Thyroid gland (tissue), 4 donors: Measurements from ENCODE around the gene APBB1IP. TPM values are rescaled to one million over a fixed set of nuclear protein-coding genes. Genes with fewer than 3 reads are reported as not detected.
"Not testable (repeated sequence)": the region's sequence is repeated elsewhere in the genome, so short reads cannot be mapped to it uniquely, and the experiment has no call there.

Experiments
- DNase-seq, 2 donors: peaks; one replicate each; pipeline ENCODE4 v3.0.0-alpha.2; 2019
- H3K27ac ChIP-seq, 3 donors: fragments of 200-600 bp; sonication (generic); 1 replicate in 2 of 3; 2 replicates in 1 of 3; pipeline ENCODE4 v1.5.1; 2016 to 2019; ENCODE audit warnings: mild to moderate bottlenecking in 1 of 3, moderate library complexity in 1 of 3
- H3K27me3 ChIP-seq: fragments of 200-600 bp; sonication (generic); one replicate; pipeline ENCODE4 v1.5.1; 2019
- H3K36me3 ChIP-seq, 2 donors: fragments of 200-600 bp; sonication (generic); one replicate each; pipeline ENCODE4 v1.5.1; 2016 to 2019
- H3K4me1 ChIP-seq, 2 donors: fragments of 200-600 bp; sonication (generic); one replicate each; pipeline ENCODE4 v1.5.1; 2017 to 2019
- H3K4me3 ChIP-seq, 3 donors: fragments of 200-600 bp; sonication (generic); replicated peaks in 1 of 3; 1 replicate in 2 of 3; 2 replicates in 1 of 3; pipeline ENCODE4 v1.5.1; 2016; ENCODE audit warnings: mild to moderate bottlenecking in 1 of 3
- H3K9me3 ChIP-seq: fragments of 200-600 bp; sonication (generic); one replicate; pipeline ENCODE4 v1.5.1; 2017
- POLR2A ChIP-seq, 2 donors: fragments of 450-650 bp; IDR thresholded peaks; one replicate each; pipeline ENCODE4 v1.6.1; 2017; ENCODE audit warnings: antibody characterized with exemption in 2 of 2, mild to moderate bottlenecking in 2 of 2, moderate library complexity in 1 of 2
- WGBS, 2 donors: methylation state at CpG; one replicate each; pipeline ENCODE4 v1.1.5; 2017; 5-methylcytosine and 5-hydroxymethylcytosine counted together
- intact Hi-C: fragments of 100-400 bp; cut with DNase I; formaldehyde crosslinking; loops from one replicate; pipeline ENCODE4 v1.15.1; 2023
- total RNA-seq, 4 donors: library from RNA; depleted of rRNA; stranded (reverse); fragments of >200 nt; gene quantifications; one replicate each; pipeline ENCODE4 v1.2.3, GENCODE V29; 2016
- TF ChIP-seq, protein P1 (sequence below), 6 experiments: fragments of 200-600 bp in 3 of 6; fragments of 450-650 bp in 3 of 6; sonication (generic) in 3 of 6; IDR thresholded peaks; one replicate each; pipeline ENCODE4 v1.5.1; 2016 to 2019; ENCODE audit warnings: antibody characterized with exemption in 6 of 6, mild to moderate bottlenecking in 2 of 6, inconsistent platforms in 1 of 6, moderate library complexity in 1 of 6

APBB1IP gene
- total RNA-seq, 4 donors from 2014 or later = 1.5 to 4.3 (median 2.2) TPM

DNA sequence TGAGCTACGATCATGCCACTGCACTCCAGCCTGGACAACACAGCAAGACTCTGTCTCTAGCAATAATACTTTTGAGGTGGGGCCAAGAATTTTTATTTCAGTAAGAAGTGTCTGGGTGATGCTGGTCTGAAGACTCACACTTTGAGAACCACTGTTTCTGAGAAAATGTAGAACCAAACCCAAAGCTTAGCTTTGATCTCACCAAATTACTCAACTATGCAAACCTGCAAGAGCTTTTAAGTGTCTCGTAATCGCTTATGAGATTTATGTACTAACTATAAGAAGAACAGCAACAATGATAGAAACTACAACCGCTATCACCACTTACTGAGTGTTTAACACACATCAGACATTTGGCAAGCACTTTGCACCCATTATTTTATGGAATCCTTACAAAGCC is 29.5 kb downstream of the APBB1IP start:
- TF ChIP-seq, protein P1, sequence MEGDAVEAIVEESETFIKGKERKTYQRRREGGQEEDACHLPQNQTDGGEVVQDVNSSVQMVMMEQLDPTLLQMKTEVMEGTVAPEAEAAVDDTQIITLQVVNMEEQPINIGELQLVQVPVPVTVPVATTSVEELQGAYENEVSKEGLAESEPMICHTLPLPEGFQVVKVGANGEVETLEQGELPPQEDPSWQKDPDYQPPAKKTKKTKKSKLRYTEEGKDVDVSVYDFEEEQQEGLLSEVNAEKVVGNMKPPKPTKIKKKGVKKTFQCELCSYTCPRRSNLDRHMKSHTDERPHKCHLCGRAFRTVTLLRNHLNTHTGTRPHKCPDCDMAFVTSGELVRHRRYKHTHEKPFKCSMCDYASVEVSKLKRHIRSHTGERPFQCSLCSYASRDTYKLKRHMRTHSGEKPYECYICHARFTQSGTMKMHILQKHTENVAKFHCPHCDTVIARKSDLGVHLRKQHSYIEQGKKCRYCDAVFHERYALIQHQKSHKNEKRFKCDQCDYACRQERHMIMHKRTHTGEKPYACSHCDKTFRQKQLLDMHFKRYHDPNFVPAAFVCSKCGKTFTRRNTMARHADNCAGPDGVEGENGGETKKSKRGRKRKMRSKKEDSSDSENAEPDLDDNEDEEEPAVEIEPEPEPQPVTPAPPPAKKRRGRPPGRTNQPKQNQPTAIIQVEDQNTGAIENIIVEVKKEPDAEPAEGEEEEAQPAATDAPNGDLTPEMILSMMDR (IDR thresholded peaks at IDR 0.05) = no peak
- TF ChIP-seq POLR2A (IDR thresholded peaks at IDR 0.05) = no peak
- Histone ChIP-seq H3K27me3 (no peaks in the 10 kb centered on the region), H3K4me1 (no peaks in the 10 kb centered on the region), H3K4me3 (no peak overlapping the region), H3K9me3 (no peaks in the 10 kb centered on the region), H3K27ac (no peak overlapping the region), H3K36me3 (no peaks in the 10 kb centered on the region)
- no peak for DNase-seq
- 93 to 96% methylated on average over 4 of the region's 4 CpGs for WGBS, 2 donors
- intact Hi-C loops = no loop called here

DNA sequence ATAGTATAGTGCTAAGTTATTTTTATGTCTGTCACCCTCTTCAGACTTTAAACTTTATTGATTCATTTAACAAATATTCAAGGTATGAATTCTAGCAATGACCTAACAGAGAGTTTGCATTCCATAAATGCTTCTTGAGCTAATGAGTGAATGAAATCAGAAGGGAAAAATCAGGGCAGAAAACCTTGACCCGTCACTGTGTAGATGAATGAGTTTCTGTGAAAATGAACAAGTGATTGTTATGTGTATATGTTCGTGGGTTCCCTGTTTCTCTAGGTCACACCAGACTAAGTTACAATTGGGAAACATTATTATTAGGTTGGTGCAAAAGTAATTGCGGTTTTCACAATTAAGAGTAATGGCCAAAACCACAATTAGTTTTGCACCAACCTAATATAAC is 30.1 kb downstream of the APBB1IP start:
- Histone ChIP-seq H3K36me3 (no peaks in the 10 kb centered on the region), H3K4me3 (no peak overlapping the region), H3K4me1 (no peaks in the 10 kb centered on the region), H3K9me3 (no peaks in the 10 kb centered on the region), H3K27ac (no peak overlapping the region), H3K27me3 (no peaks in the 10 kb centered on the region)
- no peak for DNase-seq
- TF ChIP-seq, protein P1 (IDR thresholded peaks at IDR 0.05) = no peak
- TF ChIP-seq POLR2A (IDR thresholded peaks at IDR 0.05) = no peak
- WGBS, 2 donors = 75 to 76% methylated on average over 3 of the region's 3 CpGs
- intact Hi-C loops = no loop called here

DNA sequence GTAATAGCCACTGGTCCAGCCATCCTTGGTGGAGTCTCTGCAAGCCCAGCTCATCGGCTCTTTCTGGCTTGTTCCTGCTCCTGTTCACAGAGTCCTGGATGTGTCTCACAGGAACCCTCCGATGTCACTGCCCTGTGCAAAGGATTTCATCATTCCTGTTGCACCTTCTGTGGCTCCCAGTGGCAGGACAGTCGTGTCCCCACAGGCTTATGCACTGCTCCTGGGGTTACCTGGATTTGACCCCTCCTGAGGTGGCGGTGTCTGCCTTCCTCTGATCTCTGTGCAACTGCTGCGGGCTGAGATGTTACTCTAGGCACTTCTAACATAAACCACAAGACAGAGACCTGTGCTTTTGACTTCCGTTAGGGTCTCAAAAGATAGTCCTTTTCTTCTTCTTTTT is 30.6 kb downstream of the APBB1IP start:
- H3K9me3 ChIP-seq = no peaks in the 10 kb centered on the region
- H3K27ac ChIP-seq = no peak overlapping the region
- H3K4me3 ChIP-seq = no peak overlapping the region
- no peaks in the 10 kb centered on the region for H3K36me3 ChIP-seq
- intact Hi-C loops = no loop called here
- no peak for DNase-seq
- no peaks in the 10 kb centered on the region for H3K4me1 ChIP-seq
- TF ChIP-seq POLR2A (IDR thresholded peaks at IDR 0.05) = no peak
- TF ChIP-seq, protein P1 (IDR thresholded peaks at IDR 0.05) = no peak
- 81 to 84% methylated on average over 6 of the region's 6 CpGs for WGBS, 2 donors
- no peaks in the 10 kb centered on the region for H3K27me3 ChIP-seq

DNA sequence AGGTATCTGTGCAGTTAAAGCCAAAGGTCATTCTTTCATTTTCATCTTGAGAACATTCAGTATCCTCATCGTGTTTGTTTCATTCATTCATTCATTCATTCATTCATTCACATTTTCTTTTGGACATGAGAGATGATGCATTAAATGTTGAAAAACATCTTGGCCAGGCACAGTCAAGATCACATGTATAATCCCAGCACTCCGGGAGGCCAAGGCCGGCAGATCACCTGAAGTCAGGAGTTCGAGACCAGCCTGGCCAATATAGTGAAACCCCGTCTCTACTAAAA is 34.3 kb downstream of the APBB1IP start:
- H3K4me3 ChIP-seq = no peak overlapping the region
- 84 to 91% methylated on average over 5 of the region's 5 CpGs for WGBS, 2 donors
- no peaks in the 10 kb centered on the region for H3K4me1 ChIP-seq
- H3K9me3 ChIP-seq = no peaks in the 10 kb centered on the region
- TF ChIP-seq POLR2A (IDR thresholded peaks at IDR 0.05) = no peak
- TF ChIP-seq, protein P1 (IDR thresholded peaks at IDR 0.05) = no peak
- intact Hi-C loops = no loop called here
- H3K36me3 ChIP-seq = no peaks in the 10 kb centered on the region
- H3K27ac ChIP-seq = no peak overlapping the region
- no peak for DNase-seq
- H3K27me3 ChIP-seq = no peaks in the 10 kb centered on the region

DNA sequence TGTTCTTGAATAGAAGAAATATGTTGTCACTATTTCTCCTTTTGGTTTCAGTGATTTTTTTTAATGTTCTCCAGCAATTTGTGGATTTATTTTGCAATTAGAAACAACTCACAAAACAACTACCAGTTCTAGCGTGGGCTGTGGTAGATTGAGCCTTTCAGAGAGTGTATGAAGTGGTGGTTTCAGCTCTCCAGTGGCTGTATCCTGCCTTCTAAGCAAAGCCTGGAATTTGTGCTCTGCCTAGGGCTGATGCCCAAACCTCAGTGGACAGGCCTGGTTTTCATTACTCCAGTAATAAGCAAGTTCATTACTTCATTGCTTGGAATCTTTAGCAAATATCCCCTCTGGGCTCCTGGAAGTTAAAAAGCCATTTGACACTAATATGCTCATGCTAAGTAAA is 35.9 kb downstream of the APBB1IP start:
- Histone ChIP-seq H3K9me3 (no peaks in the 10 kb centered on the region), H3K36me3 (no peaks in the 10 kb centered on the region), H3K4me1 (no peaks in the 10 kb centered on the region), H3K4me3 (no peak overlapping the region), H3K27me3 (no peaks in the 10 kb centered on the region), H3K27ac (no peak overlapping the region)
- DNase-seq = no peak
- intact Hi-C loops = no loop called here
- 73 to 82% methylated on average over 1 of the region's 1 CpG for WGBS, 2 donors
- TF ChIP-seq, protein P1 (IDR thresholded peaks at IDR 0.05) = no peak
- TF ChIP-seq POLR2A (IDR thresholded peaks at IDR 0.05) = no peak

DNA sequence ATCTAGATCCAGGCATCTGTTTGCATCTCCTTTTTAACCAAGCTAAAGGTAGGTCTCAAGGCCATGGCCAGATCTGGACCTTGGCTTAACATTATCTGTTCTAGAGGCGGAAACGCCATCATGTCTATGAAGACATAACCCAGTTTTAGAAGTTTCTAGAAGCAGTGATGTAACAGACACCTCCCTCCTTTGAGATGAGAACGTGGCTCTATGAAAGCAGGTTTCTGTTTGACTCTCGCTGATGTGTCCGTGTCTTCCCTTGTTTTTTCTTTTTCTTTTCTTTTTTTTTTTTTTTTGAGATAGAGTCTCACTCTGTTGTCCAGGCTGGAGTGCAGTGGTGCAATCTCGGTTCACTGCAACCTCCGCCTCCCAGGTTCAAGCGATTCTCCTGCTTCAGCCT is 36.7 kb downstream of the APBB1IP start:
- WGBS, 2 donors = 86 to 91% methylated on average over 8 of the region's 8 CpGs
- H3K4me3 ChIP-seq, H3K9me3 ChIP-seq, H3K27me3 ChIP-seq, H3K4me1 ChIP-seq, DNase-seq, H3K36me3 ChIP-seq, intact Hi-C loops, H3K27ac ChIP-seq: not testable (repeated sequence)
